Mesodermal cell (in vitro differentiated cells): ENCODE data around the gene AQP1.

Source experiments
- H3K27ac ChIP-seq: 2 replicates; pipeline ENCODE4 v1.7.0; 2013; ENCODE audit warnings: mild to moderate bottlenecking, low read depth, low read length, moderate library complexity; ENCODE audit not compliant: severe bottlenecking
- H3K36me3 ChIP-seq: 2 replicates; pipeline ENCODE4 v1.7.1; 2013; ENCODE audit warnings: mild to moderate bottlenecking, low read length, moderate library complexity; ENCODE audit not compliant: control insufficient read depth, insufficient read depth
- H3K4me1 ChIP-seq: one replicate; pipeline ENCODE4 v1.7.1; 2013; ENCODE audit warnings: mild to moderate bottlenecking, low read length; ENCODE audit not compliant: insufficient read depth, control insufficient read depth, poor library complexity, severe bottlenecking
- H3K4me3 ChIP-seq: 2 replicates; pipeline ENCODE4 v1.7.0; 2013; ENCODE audit warnings: low read length, control low read depth, mild to moderate bottlenecking; ENCODE audit not compliant: insufficient read depth, poor library complexity, severe bottlenecking; ENCODE audit errors: extremely low read depth
- H3K9me3 ChIP-seq: 2 replicates; pipeline ENCODE4 v1.7.1; 2013; ENCODE audit warnings: mild to moderate bottlenecking, low read length, moderate library complexity; ENCODE audit not compliant: control insufficient read depth
- whole genome bisulfite sequencing, 2 experiments: methylation state at CpG; one replicate each; pipeline ENCODE4 v1.1.5; 2013; ENCODE audit warnings: missing lambda C conversion rate in 2 of 2; ENCODE audit not compliant: insufficient coverage in 2 of 2; 5-methylcytosine and 5-hydroxymethylcytosine counted together

The AQP1 gene

GRCh38 chr7:30884881-30885280 lies 26.8 kb upstream of the AQP1 start:
- Histone ChIP-seq H3K9me3 (no peaks in the 10 kb centered on the region), H3K27ac (no peak overlapping the region), H3K4me3 (no peak overlapping the region), H3K4me1 (peaks cover 27% of the 10 kb centered on the region), H3K36me3 (no peaks in the 10 kb centered on the region)

GRCh38 chr7:30886608-30887011 lies 25.0 kb upstream of the AQP1 start:
- WGBS, 2 experiments = 93 to 97% methylated on average over 7 of the region's 7 CpGs
- Histone ChIP-seq H3K27ac (no peak overlapping the region), H3K9me3 (no peaks in the 10 kb centered on the region), H3K4me1 (peaks cover 12% of the 10 kb centered on the region), H3K36me3 (no peaks in the 10 kb centered on the region), H3K4me3 (no peak overlapping the region)

- Histone ChIP-seq H3K4me3 (no peak overlapping the region), H3K4me1 (peaks cover 12% of the 10 kb centered on the region), H3K9me3 (no peaks in the 10 kb centered on the region), H3K36me3 (no peaks in the 10 kb centered on the region), H3K27ac (no peak overlapping the region)
- WGBS, 2 experiments = 44 to 70% methylated on average over 6 to 10 of the region's 10 CpGs
Measured at GRCh38 chr7:30887464-30887872, 24.2 kb upstream of the AQP1 start.

- 25% methylated on average over 1 of the region's 3 CpGs; no CpG with 5 or more reads in 1 of the 2 experiments for WGBS, 2 experiments
- H3K4me3 ChIP-seq = no peak overlapping the region
- H3K4me1 ChIP-seq = peaks cover 12% of the 10 kb centered on the region
- H3K27ac ChIP-seq = peak overlapping the region; percentile 24
- no peaks in the 10 kb centered on the region for H3K36me3 ChIP-seq
- H3K9me3 ChIP-seq = no peaks in the 10 kb centered on the region
Measured at GRCh38 chr7:30888747-30889146, 22.9 kb upstream of the AQP1 start.

- WGBS, 2 experiments = 98 to 100% methylated on average over 6 to 7 of the region's 7 CpGs
- no peaks in the 10 kb centered on the region for H3K36me3 ChIP-seq
- peaks cover 12% of the 10 kb centered on the region for H3K4me1 ChIP-seq
- no peaks in the 10 kb centered on the region for H3K9me3 ChIP-seq
- H3K27ac ChIP-seq = no peak overlapping the region
- H3K4me3 ChIP-seq = no peak overlapping the region
Measured at GRCh38 chr7:30890226-30890625, 21.4 kb upstream of the AQP1 start.

GRCh38 chr7:30893357-30893756 lies 18.3 kb upstream of the AQP1 start:
- no peaks in the 10 kb centered on the region for H3K36me3 ChIP-seq
- no peak overlapping the region for H3K27ac ChIP-seq
- peaks cover 17% of the 10 kb centered on the region for H3K4me1 ChIP-seq
- H3K4me3 ChIP-seq = no peak overlapping the region
- no peaks in the 10 kb centered on the region for H3K9me3 ChIP-seq
- WGBS, 2 experiments = 89 to 96% methylated on average over 3 of the region's 6 CpGs

DNA sequence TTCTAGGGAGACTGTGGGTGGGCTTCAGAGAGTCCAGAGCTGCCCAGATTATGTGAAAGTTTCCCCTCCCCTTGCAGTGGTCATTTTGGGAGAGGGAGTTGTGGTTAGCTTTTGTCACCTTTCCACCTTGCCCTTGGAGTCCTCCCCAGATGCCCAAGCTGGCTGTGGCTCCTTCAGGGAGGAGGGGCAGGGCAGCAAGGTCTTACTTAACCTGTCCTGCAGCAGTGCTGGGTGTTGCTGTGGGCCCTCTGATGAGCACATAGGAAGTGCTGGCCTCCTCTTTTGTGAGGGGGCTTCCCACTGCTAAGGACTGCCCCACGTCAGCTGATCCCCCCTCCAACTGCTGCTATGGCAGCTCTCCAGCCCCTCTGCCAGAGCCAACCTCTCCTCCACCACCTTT lies 17.6 kb upstream of the AQP1 start:
- no peak overlapping the region for H3K27ac ChIP-seq
- H3K4me1 ChIP-seq = peaks cover 12% of the 10 kb centered on the region
- WGBS, 2 experiments = 80 to 100% methylated on average over 1 of the region's 1 CpG
- no peak overlapping the region for H3K4me3 ChIP-seq
- no peaks in the 10 kb centered on the region for H3K36me3 ChIP-seq
- no peaks in the 10 kb centered on the region for H3K9me3 ChIP-seq

DNA sequence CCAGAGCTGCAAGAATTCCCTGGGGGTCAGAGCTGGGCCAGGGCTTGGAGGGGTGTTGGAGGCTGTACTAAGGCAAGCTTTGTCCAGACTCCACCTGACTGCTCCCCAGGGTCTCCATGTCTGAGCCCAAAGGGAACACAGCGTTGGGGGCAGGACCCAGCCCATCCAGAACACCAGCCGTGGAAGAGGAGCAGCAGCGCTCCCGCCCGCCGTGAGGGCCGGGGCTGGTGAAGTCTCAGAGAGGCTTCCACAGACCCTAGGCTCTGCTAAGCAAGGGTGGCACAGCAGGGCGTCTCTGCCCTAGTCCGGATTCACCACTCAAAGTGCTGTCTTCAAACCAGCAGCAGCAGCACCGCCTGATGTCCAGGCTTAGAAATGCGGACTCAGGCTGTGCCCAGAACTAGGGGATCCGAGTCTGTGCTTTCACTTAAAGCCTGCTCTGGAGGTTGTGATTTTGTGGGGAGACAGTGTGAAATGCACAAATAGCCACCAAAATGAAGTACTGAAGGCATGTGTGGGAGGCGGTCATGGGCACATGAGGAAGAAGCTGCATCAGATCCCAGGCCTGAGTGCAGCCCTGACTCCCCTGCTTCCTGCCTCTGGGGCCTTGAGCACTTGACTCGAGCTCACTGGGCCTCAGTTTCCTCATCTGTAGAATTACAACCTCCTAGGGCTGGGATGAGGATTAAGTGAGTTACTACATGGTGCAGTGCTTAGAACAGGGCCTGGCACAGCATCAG lies 16.6 kb upstream of the AQP1 start:
- no peak overlapping the region for H3K4me3 ChIP-seq
- no peaks in the 10 kb centered on the region for H3K36me3 ChIP-seq
- H3K4me1 ChIP-seq = peaks cover 12% of the 10 kb centered on the region
- H3K27ac ChIP-seq = no peak overlapping the region
- H3K9me3 ChIP-seq = no peaks in the 10 kb centered on the region
- WGBS, 2 experiments = 86 to 88% methylated on average over 13 of the region's 14 CpGs

GRCh38 chr7:30896036-30896435 lies 15.6 kb upstream of the AQP1 start:
- Histone ChIP-seq H3K9me3 (no peaks in the 10 kb centered on the region), H3K27ac (peak overlapping the region; percentile 18), H3K36me3 (no peaks in the 10 kb centered on the region), H3K4me3 (no peak overlapping the region), H3K4me1 (peaks cover 13% of the 10 kb centered on the region)
- 86 to 88% methylated on average over 8 of the region's 9 CpGs for WGBS, 2 experiments

DNA sequence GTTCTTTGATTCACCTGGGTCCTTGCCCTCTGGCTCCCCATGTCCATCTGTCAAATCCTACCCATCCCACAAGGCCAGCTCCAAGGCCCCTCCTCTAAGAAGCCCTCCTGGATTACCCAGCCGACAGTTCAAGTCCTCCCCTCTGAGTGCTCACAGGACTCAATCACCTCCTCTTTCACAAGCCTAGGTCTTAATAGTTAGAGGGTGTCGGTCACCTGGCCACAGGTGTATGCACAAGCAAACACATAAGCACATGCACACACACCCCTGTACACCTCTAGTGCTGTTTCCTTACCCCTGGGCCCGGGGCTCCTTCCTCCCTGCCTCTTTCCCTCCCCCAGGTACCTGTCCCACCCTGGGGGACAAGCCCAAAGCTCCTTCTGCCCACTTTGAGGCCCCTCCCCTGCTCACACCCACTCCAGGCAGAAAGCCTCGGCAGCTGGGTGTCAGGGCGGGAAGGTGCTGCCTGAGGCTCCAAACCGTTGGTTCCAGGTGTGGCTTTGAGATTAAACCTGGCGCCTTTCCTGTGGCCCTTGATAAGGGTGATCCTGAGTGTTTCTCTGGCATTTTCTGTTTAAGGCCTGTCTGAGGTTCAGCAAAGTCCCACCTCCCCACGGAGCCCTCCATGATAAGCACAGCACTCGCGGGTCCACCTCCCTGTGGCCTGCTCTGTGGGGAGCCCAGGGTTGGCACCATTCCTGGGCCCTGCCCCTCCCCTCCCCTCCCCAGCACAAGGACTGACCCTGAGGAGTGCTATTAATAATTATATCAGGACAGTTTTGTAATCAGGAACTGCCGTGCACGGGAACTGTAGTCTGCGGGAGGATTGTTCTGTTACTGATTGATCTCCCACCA lies 14.6 kb upstream of the AQP1 start:
- H3K36me3 ChIP-seq = no peaks in the 10 kb centered on the region
- 87 to 89% methylated on average over 7 to 10 of the region's 13 CpGs for WGBS, 2 experiments
- peaks cover 13% of the 10 kb centered on the region for H3K4me1 ChIP-seq
- no peak overlapping the region for H3K4me3 ChIP-seq
- no peak overlapping the region for H3K27ac ChIP-seq
- no peaks in the 10 kb centered on the region for H3K9me3 ChIP-seq

DNA sequence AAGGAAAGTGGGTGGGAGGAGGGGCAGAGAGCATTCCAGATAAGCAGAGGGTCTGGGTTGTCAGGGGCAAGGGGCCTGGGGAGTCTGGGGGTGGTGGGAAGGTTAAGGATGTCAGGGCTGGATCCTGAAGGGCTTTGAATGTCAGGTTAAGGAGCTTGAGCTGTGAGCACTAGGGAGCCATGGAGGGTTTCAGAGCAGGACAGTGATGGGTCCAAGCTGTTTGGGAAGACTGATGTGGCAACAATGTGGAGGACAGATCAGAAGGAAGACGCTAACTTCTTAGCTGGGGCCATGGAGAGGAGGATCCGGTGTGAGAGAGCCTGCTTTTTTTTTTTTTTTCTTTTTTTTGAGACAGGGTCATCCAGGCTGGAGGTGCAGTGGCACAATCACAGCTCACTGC lies 13.9 kb upstream of the AQP1 start:
- no peaks in the 10 kb centered on the region for H3K36me3 ChIP-seq

More for the DNA sequence above, 13.9 kb upstream of the AQP1 start:
- 90 to 100% methylated on average over 2 of the region's 2 CpGs for WGBS, 2 experiments
- H3K4me1 ChIP-seq = peaks cover 13% of the 10 kb centered on the region
- H3K27ac ChIP-seq = no peak overlapping the region
- no peak overlapping the region for H3K4me3 ChIP-seq
- no peaks in the 10 kb centered on the region for H3K9me3 ChIP-seq
